Activated CD8-positive, alpha-beta memory T cell treated with anti-CD3 and anti-CD28 coated beads for 24 hours (primary cell): ENCODE measurements around the gene CMIP.

Experiments used
- DNase-seq: peaks from one replicate; pipeline ENCODE4 v3.0.0-alpha.2; 2020

CMIP gene

DNA sequence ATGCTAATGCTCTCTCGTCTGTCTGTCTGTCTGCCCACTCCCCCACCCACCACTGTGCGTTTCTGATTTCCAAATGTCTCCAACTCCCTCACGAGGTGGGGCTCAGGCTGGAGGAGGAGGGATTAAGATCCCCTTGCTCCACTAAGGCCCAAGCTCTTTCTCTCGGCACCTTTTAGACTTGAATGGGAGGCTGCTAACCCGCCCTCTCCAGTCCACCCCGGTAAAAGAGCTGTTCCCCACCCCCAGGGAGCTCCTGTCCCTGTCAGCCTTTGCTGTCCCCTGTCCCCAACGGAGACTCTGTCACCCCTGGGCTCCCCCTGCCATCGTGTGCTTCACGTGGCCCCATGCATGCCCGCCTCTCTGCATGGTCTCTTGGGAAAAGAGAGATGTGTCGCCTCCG is 266.0 kb downstream of the CMIP start:
- DNase-seq, result no peak

- DNase-seq, result no peak
Measured at GRCh38 chr16:81711657-81712319, 267.2 kb downstream of the CMIP start.

GRCh38 chr16:81712681-81713080 is 268.1 kb downstream of the CMIP start:
- no peak for DNase-seq

DNA sequence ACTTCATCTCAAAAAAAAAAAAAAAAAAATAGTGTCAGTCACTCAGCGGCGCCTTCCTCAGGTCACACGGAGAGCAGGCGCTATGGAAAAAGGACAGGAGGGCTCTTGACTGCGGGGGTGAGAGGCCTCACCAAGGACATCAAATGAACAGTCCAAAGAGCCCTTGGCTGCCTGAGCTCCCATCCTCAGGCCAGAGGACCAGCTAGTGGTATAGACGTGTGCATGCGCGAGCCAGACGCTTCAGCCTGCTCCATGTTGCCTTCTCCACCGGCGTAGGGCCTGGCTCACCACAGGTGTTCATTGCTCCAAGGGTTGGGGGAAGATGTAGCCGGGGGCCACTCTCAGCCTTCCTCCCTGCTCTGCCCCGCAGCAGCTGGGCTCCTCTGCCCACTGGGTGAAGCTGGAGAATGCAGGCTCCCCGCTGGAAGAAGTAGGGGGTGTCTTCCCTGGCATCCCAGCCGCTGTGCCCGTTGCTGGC is 268.7 kb downstream of the CMIP start:
- DNase-seq, result no peak

DNA sequence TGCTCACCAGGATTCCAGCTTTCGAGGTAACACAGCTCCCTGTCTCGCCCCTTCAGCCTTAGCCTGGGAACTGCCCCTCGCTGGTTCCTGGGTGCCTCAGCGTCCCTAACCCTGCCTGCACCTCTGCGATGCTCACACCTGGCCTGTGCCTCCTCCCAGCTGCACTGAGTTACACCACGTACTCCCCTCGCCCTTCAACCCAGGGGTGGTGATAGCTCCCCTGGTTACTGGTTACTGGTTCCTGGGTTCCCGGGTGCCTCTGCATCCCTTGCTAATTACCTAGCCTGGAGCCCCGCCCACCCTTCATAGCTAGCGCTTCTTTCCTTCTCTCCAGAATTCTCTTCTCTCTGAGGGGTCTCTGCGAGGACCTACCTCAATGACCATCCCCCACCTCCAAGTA is 269.2 kb downstream of the CMIP start:
- no peak for DNase-seq

DNA sequence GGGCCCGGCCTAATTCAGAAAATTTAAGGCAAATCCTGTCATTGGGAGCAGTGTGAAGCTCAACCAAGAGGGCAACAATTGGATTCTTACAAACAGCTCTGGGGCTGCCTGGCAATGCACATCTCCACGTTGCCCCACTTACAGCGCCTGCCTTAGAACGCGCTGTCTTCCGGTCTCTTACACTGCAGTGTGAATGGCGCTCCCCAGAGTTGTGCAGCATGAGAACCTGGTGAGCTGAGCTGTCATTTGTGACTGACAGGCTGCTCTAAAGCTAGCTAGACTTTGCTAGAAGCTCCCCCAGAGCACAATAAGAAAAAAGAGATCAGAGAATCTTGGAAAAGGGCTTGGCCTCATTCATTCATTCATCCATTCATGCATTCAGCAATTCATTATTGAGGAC is 270.0 kb downstream of the CMIP start:
- no peak for DNase-seq

- no peak for DNase-seq
Measured at GRCh38 chr16:81715358-81716196, 271.0 kb downstream of the CMIP start.

GRCh38 chr16:81716478-81717225 is 272.0 kb downstream of the CMIP start:
- DNase-seq, result no peak

DNA sequence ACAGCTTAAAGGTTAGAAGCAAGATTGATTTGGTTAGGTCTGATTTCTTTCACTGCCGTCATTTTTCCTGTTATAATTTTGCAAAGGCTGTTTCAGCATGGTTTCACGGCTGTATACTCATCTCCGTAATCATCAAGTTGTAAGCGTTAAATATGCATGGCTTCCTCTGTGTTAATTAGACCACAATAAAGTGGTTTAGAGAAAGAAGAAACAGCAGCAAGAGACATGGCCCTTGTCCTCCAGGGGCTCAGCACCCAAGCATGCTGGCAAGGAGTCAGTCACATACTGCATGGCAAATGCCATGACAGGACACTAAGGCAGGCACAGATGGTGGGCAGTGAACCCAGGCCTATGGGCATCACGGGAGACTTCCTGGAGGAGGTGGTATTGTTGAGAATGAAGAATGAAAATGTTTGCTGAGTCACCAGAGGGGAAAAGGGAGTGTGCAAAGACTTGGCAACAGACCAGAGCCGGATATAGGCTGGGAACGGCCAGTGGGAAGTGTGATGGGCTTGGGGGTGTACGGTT is 273.1 kb downstream of the CMIP start:
- no peak for DNase-seq

- no peak for DNase-seq
Measured at GRCh38 chr16:81718637-81719036, 274.0 kb downstream of the CMIP start.

DNA sequence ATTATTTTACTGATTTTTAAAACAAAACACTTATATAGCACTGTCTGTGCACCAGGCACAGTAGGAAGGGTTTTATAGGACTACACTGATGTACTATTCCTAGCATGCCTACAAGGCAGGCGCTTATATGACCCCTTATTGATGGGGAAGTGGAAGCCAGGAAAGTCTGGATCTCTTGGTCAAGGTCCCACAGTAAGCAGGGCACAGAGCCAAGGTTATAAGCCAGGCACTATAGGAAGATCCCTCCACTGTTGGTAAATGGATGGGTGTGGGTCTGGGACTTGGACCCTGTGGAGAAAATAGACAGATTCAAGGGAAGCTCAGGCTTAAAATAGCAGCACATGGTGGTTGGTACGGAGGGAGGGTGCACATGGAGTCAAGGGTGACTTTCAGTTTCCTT is 275.4 kb downstream of the CMIP start:
- no peak for DNase-seq

GRCh38 chr16:81720973-81721906 is 276.6 kb downstream of the CMIP start:
- no peak for DNase-seq

DNA sequence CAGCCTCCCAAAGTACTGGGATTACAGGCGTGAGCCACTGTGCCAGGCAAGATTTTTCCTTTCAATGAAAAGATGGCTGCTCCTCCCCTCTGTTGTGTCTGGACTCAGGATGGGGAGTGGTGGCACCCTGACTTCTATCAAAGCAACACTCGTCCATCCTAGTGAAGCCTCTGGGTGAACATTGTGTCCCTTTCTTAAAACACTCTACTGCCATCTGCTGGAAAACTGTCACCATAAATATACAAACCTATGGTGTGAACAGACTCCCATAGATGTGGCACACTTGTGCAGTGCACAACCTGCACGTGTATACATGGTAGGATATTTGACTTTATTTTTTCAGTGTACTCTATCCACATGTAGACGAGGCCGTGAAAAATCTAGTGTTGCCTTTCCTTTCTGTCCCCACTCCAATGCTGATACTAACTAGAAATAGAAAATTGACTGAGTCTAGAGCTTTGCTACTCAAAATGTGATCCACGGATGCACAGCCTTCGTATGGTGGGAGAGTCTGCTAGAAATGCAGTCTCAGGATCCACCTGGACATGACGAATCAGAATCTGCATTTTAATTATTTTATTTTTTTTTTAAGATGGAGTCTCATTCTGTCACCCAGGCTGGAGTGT is 278.6 kb downstream of the CMIP start:
- no peak for DNase-seq

- DNase-seq, result no peak
Measured at GRCh38 chr16:81728435-81728834, 283.8 kb downstream of the CMIP start.

- no peak for DNase-seq
Measured at GRCh38 chr16:81729451-81729850, 284.8 kb downstream of the CMIP start.

DNA sequence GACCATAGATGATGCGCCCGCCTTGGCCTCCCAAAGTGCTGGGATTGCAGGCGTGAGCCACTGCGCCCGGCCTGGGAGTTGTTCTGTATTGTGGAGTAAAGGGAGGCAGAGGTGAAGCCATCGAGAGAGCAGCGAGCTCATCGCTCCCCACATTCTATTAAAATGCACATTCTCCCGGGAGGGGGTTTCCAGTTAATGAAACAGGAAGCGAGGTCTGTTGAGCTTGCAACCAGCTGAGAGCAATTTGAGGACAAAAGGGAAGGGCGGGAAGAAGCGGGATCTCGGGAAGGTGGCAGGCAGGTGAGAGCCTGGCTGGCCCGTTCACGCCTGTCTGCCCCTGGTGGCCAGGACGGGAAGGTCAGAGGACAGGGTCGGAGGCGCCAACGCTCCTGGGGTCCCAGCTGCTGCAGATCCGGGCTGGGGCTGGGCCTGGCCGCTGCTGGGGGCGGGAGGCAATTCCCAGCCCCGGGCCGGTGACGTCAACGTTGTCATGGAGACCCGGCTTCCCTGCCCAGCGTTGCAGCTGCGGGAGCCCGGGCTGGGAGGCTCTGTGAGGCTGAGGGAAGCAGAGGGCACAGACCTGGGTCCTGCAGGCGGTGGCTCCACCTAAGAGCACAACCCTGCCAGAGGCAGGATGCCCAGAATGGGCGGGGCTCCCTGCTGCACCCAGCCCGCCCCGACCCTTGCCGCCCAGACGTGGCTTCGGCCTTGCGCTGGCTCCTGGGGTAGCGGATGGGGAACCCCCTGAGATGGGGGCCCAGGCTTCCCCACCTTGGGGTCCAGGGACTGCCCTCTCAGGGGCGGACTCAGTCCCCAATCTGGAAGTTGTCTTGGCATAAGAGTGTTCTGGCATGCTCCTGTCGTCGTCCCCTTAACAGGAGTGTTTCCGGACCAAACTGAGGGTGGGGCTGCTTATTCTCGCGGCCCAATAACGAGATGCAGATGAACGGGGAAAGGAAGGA is 285.8 kb downstream of the CMIP start:
- DNase-seq, result peak; percentile 82

- DNase-seq, result no peak
Measured at GRCh38 chr16:81731649-81732048, 287.0 kb downstream of the CMIP start.

- no peak for DNase-seq
Measured at GRCh38 chr16:81732699-81733098, 288.1 kb downstream of the CMIP start.

- no peak for DNase-seq
Measured at GRCh38 chr16:81733295-81733694, 288.7 kb downstream of the CMIP start.

- no peak for DNase-seq
Measured at GRCh38 chr16:81734632-81735434, 290.2 kb downstream of the CMIP start.
